SK-MEL-5 (cell line): ENCODE results near the gene GCDH. TPM values are rescaled to one million over a fixed set of nuclear protein-coding genes. Genes with fewer than 3 reads are reported as not detected.

Experiments used
- DNase-seq: peaks from one replicate; pipeline ENCODE4 v3.0.0-alpha.2; 2016; ENCODE audit warnings: low read depth, low spot score
- in situ Hi-C: cut with HindIII; loops from 2 replicates; pipeline ENCODE4 v1.10.0; 2016; ENCODE audit warnings: low sequenced_read_pairs, high pct_unique_total_duplicates, low pct_unique_long_range_greater_than_20kb
- total RNA-seq: library from RNA; depleted of rRNA; stranded (reverse); fragments of >200 nt; shearing (Covaris generic); gene quantifications from 2 replicates; pipeline ENCODE4 v1.2.3, GENCODE V29; 2014

Gene GCDH
- total RNA-seq, 1 experiment from 2014 or later, result 14.2 TPM

DNA sequence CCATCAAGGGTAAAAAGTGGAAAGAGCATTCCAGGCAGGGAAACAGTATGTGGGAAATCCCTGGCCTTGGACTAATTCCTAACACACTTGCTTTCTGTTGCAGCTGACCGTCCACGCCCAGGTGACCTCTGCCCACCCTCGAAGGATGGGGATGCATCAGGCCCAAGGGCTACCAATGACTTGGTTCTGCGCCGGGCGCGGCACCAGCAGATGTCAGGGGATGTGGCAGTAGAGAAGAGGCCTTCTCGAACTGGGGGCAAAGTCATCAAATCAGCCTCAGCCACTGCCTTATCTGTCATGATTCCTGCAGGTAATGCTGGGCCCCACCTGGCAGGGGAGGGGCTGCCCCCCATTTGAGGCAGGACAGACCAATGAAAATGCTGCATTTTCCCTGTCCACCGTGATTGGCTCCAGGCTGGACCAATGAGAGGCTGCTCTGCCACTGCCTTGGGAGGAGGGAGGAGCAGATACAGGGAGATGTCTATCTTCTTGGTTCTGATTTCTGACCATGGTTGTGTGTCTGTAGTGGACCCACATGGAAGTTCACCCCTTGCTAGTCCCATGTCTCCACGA lies 22.3 kb upstream of the GCDH start:
- in situ Hi-C loops, result no loop called here
- peak; percentile 13 for DNase-seq

- in situ Hi-C loops, result no loop called here
- DNase-seq, result no peak
Observed at GRCh38 chr19:12871681-12872080, 19.3 kb upstream of the GCDH start.

- DNase-seq, result peak; percentile 10
- in situ Hi-C loops, result no loop called here
Observed at GRCh38 chr19:12872255-12872654, 18.7 kb upstream of the GCDH start.

- peak; percentile 47 for DNase-seq
- in situ Hi-C loops, result no loop called here
Observed at GRCh38 chr19:12872941-12873890, 17.7 kb upstream of the GCDH start.

GRCh38 chr19:12873891-12874745 lies 16.8 kb upstream of the GCDH start:
- DNase-seq, result no peak
- in situ Hi-C loops, result no loop called here

DNA sequence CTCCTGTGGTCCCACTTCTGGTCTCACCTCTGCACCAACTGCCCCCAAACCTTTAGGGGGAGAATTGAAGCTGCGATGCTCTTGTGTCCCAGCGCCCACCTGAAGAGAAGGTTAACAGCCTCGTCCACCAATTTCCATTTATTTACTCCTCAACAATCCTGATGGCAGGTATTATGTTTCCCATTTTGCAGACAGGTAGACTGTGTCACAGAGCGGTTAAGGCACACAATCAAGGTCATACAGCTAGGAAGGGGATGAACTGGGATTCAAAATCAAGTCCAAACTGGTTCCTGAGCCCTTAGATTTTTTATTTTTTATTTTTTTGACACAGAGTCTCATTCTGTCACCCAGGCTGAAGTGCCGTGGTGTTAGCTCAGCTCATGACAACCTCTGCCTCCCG lies 15.9 kb upstream of the GCDH start:
- in situ Hi-C loops, result no loop called here

GRCh38 chr19:12880551-12881171 lies 10.3 kb upstream of the GCDH start:
- DNase-seq, result peak; percentile 18
- in situ Hi-C loops, result no loop called here

More for the DNA sequence above, 15.9 kb upstream of the GCDH start:
- no peak for DNase-seq

- in situ Hi-C loops, result no loop called here
Observed at GRCh38 chr19:12881172-12881808, 9.7 kb upstream of the GCDH start, which contains the start of gene DNASE2. Gene DNASE2 (minus strand): TSS chr19:12881449. CDS start chr19:12881375, 74 bp downstream.

DNA sequence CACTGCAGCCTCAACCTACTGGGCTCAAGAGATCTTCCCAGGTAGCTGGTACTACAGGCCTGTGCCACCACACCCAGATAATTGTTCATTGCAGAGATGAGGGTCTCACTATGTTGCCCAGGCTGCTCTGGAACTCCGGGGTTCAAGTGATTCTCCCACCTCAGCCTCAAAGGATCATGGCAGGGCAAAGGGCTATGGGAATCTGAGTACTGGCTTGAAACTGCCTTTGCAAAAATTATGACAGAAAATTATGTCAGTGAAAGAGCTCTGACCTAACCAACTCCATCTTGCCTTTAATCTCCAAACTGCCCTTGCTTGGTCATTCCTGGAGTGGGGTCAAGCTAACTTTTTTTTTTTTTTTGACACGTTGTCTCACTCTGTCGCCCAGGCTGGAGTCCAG lies 8.4 kb upstream of the GCDH start:
- in situ Hi-C loops, result no loop called here

More at GRCh38 chr19:12881172-12881808, 9.7 kb upstream of the GCDH start, which contains the start of gene DNASE2:
- DNase-seq, result peak; percentile 93

DNA sequence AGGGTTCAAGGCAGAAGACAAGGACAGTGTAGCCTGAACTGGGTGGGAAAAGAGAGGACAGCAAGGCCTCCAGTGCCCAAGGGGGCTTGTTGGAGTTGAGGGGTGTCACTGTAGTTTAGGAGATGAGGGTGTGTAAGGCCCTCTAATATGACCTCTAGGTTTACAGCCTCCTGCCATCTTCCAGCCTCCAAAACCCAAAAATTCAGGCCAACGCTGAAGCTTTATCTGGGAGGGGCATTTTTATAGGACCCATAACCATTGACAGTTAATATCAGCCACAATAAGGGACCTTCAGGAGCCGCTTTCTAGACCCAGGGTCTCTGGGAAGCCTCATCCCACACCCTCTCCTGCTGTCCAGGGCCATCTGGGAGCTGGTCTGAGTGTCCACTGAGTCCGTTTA lies 6.8 kb upstream of the GCDH start:
- in situ Hi-C loops, result no loop called here
- no peak for DNase-seq

More for the DNA sequence above, 8.4 kb upstream of the GCDH start:
- no peak for DNase-seq

GRCh38 chr19:12884627-12884925 lies 6.4 kb upstream of the GCDH start:
- in situ Hi-C loops, result no loop called here
- no peak for DNase-seq

DNA sequence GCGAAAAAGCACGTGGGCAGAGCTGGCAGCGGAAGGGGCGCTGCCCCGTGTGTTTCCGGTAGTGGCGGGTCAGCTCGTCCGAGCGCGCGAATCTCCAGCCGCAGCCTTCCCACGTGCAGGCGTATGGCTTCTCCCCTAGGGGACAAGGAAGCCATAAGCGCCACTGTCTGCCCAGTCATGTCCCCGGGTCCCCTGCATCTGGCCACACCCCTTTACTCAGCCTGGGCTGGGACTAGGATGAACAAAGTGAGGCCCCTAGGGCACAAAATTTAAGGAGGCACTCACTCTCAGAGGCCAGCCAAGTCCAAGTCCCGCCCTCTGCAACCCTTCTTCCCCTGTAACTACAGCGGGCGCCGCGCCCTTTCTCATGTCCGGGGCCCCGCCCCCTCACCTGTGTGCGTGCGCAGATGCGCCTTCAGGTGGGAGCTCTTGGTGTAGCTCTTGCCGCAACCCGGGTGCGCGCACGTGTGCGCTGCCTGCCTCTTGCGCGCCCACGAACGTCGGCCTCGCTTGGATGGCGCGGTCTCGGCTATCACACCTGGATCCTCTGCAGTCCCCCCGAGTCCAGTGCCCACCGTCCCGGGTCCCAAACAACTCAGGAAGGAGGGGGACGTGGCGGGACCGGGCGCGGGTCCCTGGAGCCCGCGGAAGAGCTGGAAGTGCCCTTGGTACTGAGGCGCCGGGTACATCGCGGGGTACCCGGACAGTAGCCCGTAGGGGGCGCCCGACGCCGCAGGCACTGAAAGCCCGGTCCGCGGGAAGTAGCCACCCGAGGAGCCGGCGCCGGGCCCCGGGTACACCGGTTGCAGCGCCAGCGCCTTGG lies 5.8 kb upstream of the GCDH start:
- in situ Hi-C loops, result no loop called here
- peak; percentile 17 for DNase-seq

- in situ Hi-C loops, result no loop called here
Observed at GRCh38 chr19:12885749-12886650, 5.0 kb upstream of the GCDH start.

GRCh38 chr19:12886651-12886968 lies 4.3 kb upstream of the GCDH start:
- DNase-seq, result no peak
- in situ Hi-C loops, result no loop called here

More at GRCh38 chr19:12885749-12886650, 5.0 kb upstream of the GCDH start:
- DNase-seq, result no peak

GRCh38 chr19:12886969-12887747 lies 3.8 kb upstream of the GCDH start, which contains the start of gene KLF1:
Gene KLF1 (minus strand): TSS chr19:12887201. CDS start chr19:12887140, 61 bp downstream.
- in situ Hi-C loops, result no loop called here
- DNase-seq, result no peak
